T-helper 1 cell treated with Interleukin-12 subunit alpha and Interleukin-12 subunit beta and Interleukin-4 antibody, amounts not matched to agents 30 ng/mL and 1 ng/mL, for 36 hours (primary cell): ENCODE data around the gene TBPL2. TPM values are rescaled to one million over a fixed set of nuclear protein-coding genes. Genes with fewer than 3 reads are reported as not detected.

Experiments
- intact Hi-C: fragments of 100-400 bp; cut with micrococcal nuclease; formaldehyde crosslinking; loops from one replicate; pipeline ENCODE4 v1.15.1; 2024
- total RNA-seq: library from RNA; stranded (reverse); gene quantifications from 2 replicates; pipeline ENCODE4 v1.2.3, GENCODE V29; 2022

Gene TBPL2
- total RNA-seq, 1 donor from 2014 or later = not detected

GRCh38 chr14:55373784-55374705 is 66.4 kb downstream of the TBPL2 start:
- intact Hi-C loops = loop anchor here (1.0 kb wide), 9 partner anchors 12 to 347 kb away; partner anchors contain the start of genes ATG14, FBXO34, SOCS4 and WDHD1

DNA sequence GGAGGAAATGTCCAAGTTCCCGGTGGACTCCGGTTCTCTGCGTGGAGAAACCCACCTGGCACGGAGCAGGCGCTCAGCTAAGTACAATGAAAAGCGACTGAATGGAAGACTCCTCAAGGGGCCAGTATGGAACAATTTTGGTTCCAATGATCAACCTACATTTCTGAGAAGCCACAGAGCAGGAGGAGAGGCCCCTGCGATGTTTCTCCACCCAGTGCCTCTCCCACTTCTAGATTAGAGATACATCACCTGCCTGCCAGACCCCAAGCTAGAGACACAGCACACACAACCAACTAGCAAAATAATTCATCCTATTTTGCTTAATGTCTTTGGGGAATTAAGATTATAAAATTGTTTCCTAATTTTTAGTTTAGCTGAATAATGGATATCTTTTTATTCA is 67.6 kb downstream of the TBPL2 start:
- intact Hi-C loops = no loop called here

DNA sequence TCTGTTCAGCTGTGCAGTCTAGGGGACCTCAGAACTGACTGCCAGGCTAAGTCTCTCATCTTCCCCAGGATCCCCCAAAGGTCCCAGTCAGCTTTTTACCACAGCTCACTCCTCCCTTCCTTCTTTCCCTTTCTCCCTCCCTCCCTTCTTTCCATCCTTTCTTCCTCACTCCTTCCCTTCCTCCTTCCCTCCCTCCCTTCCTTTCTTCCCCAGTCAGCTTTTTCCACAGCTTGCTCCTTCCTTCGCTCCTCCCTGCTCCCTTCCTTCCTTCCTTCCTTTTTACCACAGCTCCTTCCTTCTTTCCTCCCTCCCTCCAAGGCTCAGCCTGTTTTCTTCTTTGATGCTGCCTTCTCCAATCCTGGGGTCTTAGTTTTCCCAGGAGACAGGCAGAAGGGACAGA is 68.0 kb downstream of the TBPL2 start:
- intact Hi-C loops = no loop called here

GRCh38 chr14:55370883-55371455 is 69.4 kb downstream of the TBPL2 start:
- intact Hi-C loops = no loop called here

DNA sequence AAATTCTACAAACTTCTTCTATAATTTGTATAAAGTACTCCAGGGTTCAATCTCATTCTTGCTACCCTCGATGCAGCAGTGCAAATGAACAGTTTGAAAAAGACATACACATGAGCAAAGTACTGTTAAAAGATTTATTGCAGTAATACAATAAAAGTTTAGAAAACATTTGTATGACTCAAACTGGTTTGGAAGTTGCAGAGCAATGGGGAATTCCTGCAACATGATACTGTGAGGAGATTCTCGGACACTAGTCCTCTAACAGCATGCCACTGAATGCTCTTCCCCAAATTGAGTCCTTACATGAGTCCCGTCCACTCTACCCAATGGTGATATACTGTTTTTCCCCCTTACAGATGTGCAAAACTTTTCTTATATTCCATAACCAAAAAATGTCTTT is 74.1 kb downstream of the TBPL2 start:
- intact Hi-C loops = no loop called here

Other genes with a start within 250 kb of the TBPL2 start
- gene DLGAP5, start 249.0 kb downstream of the TBPL2 start, total RNA-seq = 40.8 and 42.2 TPM in 2 replicates
- 17.7 and 18.9 TPM in 2 replicates for gene FBXO34, start 169.2 kb downstream of the TBPL2 start, total RNA-seq
- 6.9 and 7.8 TPM in 2 replicates for gene ATG14, start 28.8 kb downstream of the TBPL2 start, total RNA-seq
- 105 and 106 TPM in 2 replicates for gene KTN1, start 139.6 kb upstream of the TBPL2 start, total RNA-seq